Measurements from ENCODE around the gene TPD52L2. TPM values are rescaled to one million over a fixed set of nuclear protein-coding genes. Genes with fewer than 3 reads are reported as not detected.
A peak's percentile ranks its signal among the peaks of the same experiment; 100 is the strongest.
"Not testable (repeated sequence)": the region's sequence is repeated elsewhere in the genome, so short reads cannot be mapped to it uniquely, and the experiment has no call there.

The TPD52L2 gene
- total and polyA plus RNA-seq, 2 donors (not counting 1 experiment from before 2014, with no cell fraction given): 39.9 to 41.3 TPM

DNA sequence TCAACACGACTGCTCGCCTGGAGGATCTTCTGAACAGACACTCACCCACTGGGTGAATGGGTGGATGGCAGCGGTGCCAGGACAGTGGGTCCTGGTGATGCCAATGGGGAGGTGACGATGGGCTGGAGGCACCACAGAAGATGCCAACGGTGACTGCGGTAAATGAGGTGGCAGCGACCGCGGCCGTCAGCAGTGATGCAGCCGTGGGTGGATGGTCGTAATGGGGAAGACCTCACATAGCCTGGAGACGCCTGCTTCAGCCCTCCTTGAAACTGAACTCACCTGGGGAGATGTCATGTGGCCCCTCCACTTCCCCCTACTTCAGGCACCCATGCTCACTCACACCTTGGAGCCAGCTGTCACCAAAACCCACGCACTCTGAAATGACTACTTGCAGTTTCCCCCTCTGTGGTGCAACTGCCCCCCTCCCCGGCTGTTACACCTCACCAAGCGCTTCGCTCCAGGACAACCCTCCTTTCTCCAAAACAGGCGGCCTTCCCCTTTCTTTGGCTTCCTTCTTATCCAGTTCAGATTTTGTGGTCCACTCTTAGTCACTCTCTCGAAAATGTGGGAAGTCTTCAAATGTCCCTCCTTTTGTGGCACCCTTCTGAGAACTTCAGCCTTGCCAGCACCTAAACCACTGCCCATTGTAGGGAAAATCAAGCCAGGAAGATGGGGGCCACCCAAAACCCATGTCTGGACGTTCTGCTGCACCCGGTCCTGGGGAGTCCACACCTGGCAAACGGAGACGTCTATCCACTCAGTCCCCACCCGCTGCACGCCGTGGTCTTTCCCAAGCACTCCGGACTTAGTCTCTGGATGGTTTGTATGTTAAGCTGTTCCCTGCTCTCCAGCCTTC, 14.2 kb upstream of the TPD52L2 start:
- no peaks in the 10 kb centered on the region for H3K79me2 ChIP-seq (ENCODE audit: control insufficient read depth, insufficient read depth, low read length)
- H3K4me1 ChIP-seq (ENCODE audit: control insufficient read depth in 2 of 2, insufficient read depth in 2 of 2, low read length in 2 of 2): peaks cover 28 to 42% of the 10 kb centered on the region in 2 donors
- Mint-ChIP-seq H3K9me3 (ENCODE audit: insufficient read depth) (no peaks in the 10 kb centered on the region), H3K27me3 (peaks cover 18% of the 10 kb centered on the region), H3K4me1 (peaks cover 7% of the 10 kb centered on the region), H3K27ac (no peak overlapping the region), H3K4me3 (no peak overlapping the region)
- TF ChIP-seq, protein P1, sequence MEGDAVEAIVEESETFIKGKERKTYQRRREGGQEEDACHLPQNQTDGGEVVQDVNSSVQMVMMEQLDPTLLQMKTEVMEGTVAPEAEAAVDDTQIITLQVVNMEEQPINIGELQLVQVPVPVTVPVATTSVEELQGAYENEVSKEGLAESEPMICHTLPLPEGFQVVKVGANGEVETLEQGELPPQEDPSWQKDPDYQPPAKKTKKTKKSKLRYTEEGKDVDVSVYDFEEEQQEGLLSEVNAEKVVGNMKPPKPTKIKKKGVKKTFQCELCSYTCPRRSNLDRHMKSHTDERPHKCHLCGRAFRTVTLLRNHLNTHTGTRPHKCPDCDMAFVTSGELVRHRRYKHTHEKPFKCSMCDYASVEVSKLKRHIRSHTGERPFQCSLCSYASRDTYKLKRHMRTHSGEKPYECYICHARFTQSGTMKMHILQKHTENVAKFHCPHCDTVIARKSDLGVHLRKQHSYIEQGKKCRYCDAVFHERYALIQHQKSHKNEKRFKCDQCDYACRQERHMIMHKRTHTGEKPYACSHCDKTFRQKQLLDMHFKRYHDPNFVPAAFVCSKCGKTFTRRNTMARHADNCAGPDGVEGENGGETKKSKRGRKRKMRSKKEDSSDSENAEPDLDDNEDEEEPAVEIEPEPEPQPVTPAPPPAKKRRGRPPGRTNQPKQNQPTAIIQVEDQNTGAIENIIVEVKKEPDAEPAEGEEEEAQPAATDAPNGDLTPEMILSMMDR (IDR thresholded peaks at IDR 0.05): no peak
- no peak for TF ChIP-seq EZH2 (IDR thresholded peaks at IDR 0.05; ENCODE audit: borderline replicate concordance, insufficient read depth, low read depth, low read length, poor library complexity, severe bottlenecking)
- no peak overlapping the region for H3K9ac ChIP-seq (ENCODE audit: low read length)
- intact Hi-C loops (cut with micrococcal nuclease): no loop called here
- no peaks in the 10 kb centered on the region for H3K9me3 ChIP-seq (ENCODE audit: control extremely low read depth in 1 of 3, control insufficient read depth in 2 of 3, insufficient read depth in 1 of 3, low read length in 2 of 3)
- no peak overlapping the region for H3K4me2 ChIP-seq (replicated peaks; ENCODE audit: low read depth, low read length, poor library complexity, severe bottlenecking)
- peak; percentile 33 for ATAC-seq (ENCODE audit: low read depth)
- ChIA-PET POLR2A (interaction anchor here (0.7 kb wide), 1 partner anchor 163 kb away, joined by 4 read pairs; no protein-coding TSS in a partner anchor), CTCF (no interaction called here)
- H3K4me3 ChIP-seq (ENCODE audit: control extremely low read depth in 1 of 5, extremely low read depth in 1 of 5, insufficient read depth in 1 of 5, low read depth in 2 of 5, low read length in 4 of 5): no peak overlapping the region
- 42% methylated on average over 19 of the region's 27 CpGs for WGBS (ENCODE audit: insufficient coverage)
- no peak overlapping the region for H2AFZ ChIP-seq (ENCODE audit: insufficient read depth, low read depth, low read length, poor library complexity, severe bottlenecking)
- H4K20me1 ChIP-seq (ENCODE audit: control insufficient read depth, insufficient read depth, low read length, poor library complexity, severe bottlenecking): no peaks in the 10 kb centered on the region
- peak; percentile 70 for DNase-seq
- H3K27ac ChIP-seq (ENCODE audit: low read length in 2 of 2): no peak overlapping the region
- no peaks in the 10 kb centered on the region for H3K36me3 ChIP-seq (replicated peaks in 1 of 2; ENCODE audit: control extremely low read depth in 1 of 2, control insufficient read depth in 1 of 2, extremely low read depth in 1 of 2, insufficient read depth in 2 of 2, low read length in 1 of 2)
- peaks cover 0 to 59% (median 20%) of the 10 kb centered on the region in 4 experiments for H3K27me3 ChIP-seq (replicated peaks in 1 of 4; ENCODE audit: control extremely low read depth in 1 of 4, control insufficient read depth in 3 of 4, insufficient read depth in 4 of 4, low read length in 3 of 4)

DNA sequence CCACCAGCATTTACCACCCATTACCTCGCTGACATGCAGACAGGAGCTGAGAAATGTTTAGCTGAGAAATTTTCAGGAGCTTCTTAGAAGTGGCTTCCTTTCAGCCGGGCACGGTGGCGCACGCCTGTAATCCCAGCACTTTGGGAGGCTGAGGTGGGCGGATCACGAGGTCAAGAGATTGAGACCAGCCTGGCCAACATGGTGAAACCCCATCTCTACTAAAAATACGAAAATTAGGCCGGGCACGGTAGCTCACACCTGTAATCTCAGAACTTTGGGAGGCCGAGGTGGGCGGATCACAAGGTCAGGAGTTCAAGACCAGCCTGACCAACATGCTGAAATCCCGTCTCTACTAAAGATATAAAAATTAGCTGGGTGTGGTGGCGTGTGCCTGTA, 13.5 kb upstream of the TPD52L2 start:
- intact Hi-C loops (cut with micrococcal nuclease); H3K79me2 ChIP-seq (ENCODE audit: control insufficient read depth, insufficient read depth, low read length); DNase-seq; ATAC-seq (ENCODE audit: low read depth); H3K9ac ChIP-seq (ENCODE audit: low read length); H3K27ac ChIP-seq (ENCODE audit: low read length in 2 of 2); H3K36me3 ChIP-seq (replicated peaks in 1 of 2; ENCODE audit: control extremely low read depth in 1 of 2, control insufficient read depth in 1 of 2, extremely low read depth in 1 of 2, insufficient read depth in 2 of 2, low read length in 1 of 2); H3K27ac Mint-ChIP-seq; H3K9me3 Mint-ChIP-seq (ENCODE audit: insufficient read depth); H3K4me1 Mint-ChIP-seq; CTCF ChIA-PET; H2AFZ ChIP-seq (ENCODE audit: insufficient read depth, low read depth, low read length, poor library complexity, severe bottlenecking); H3K4me2 ChIP-seq (replicated peaks; ENCODE audit: low read depth, low read length, poor library complexity, severe bottlenecking); H4K20me1 ChIP-seq (ENCODE audit: control insufficient read depth, insufficient read depth, low read length, poor library complexity, severe bottlenecking); H3K4me3 ChIP-seq (ENCODE audit: control extremely low read depth in 1 of 5, extremely low read depth in 1 of 5, insufficient read depth in 1 of 5, low read depth in 2 of 5, low read length in 4 of 5); H3K9me3 ChIP-seq (ENCODE audit: control extremely low read depth in 1 of 3, control insufficient read depth in 2 of 3, insufficient read depth in 1 of 3, low read length in 2 of 3); H3K4me3 Mint-ChIP-seq: not testable (repeated sequence)
- 78% methylated on average over 9 of the region's 14 CpGs for WGBS (ENCODE audit: insufficient coverage)
- H3K27me3 Mint-ChIP-seq: peaks cover 15% of the 10 kb centered on the region
- H3K27me3 ChIP-seq (replicated peaks in 1 of 4; ENCODE audit: control extremely low read depth in 1 of 4, control insufficient read depth in 3 of 4, insufficient read depth in 4 of 4, low read length in 3 of 4): peaks cover 0 to 53% (median 17%) of the 10 kb centered on the region in 4 experiments
- POLR2A ChIA-PET: interaction anchor here (0.7 kb wide), 1 partner anchor 163 kb away, joined by 4 read pairs; no protein-coding TSS in a partner anchor
- peaks cover 23 to 36% of the 10 kb centered on the region in 2 donors for H3K4me1 ChIP-seq (ENCODE audit: control insufficient read depth in 2 of 2, insufficient read depth in 2 of 2, low read length in 2 of 2)

DNA sequence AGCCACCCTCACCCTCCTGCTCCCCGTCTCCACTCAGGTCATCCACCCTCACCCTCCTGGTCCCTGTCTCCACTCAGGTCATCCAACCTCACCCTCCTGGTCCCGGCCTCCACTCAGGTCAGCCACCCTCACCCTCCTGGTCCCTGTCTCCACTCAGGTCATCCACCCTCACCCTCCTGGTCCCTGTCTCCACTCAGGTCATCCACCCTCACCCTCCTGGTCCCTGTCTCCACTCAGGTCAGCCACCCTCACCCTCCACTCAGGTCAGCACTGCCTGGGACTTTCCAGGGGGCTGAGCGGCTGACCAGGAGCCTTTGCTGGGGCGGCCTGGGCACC, 11.4 kb upstream of the TPD52L2 start:
- H2AFZ ChIP-seq (ENCODE audit: insufficient read depth, low read depth, low read length, poor library complexity, severe bottlenecking); H3K4me3 Mint-ChIP-seq; H3K9me3 Mint-ChIP-seq (ENCODE audit: insufficient read depth); ATAC-seq (ENCODE audit: low read depth); H4K20me1 ChIP-seq (ENCODE audit: control insufficient read depth, insufficient read depth, low read length, poor library complexity, severe bottlenecking); H3K9ac ChIP-seq (ENCODE audit: low read length); DNase-seq; H3K27ac Mint-ChIP-seq; H3K4me3 ChIP-seq (ENCODE audit: control extremely low read depth in 1 of 5, extremely low read depth in 1 of 5, insufficient read depth in 1 of 5, low read depth in 2 of 5, low read length in 4 of 5); intact Hi-C loops (cut with micrococcal nuclease); H3K79me2 ChIP-seq (ENCODE audit: control insufficient read depth, insufficient read depth, low read length); H3K9me3 ChIP-seq (ENCODE audit: control extremely low read depth in 1 of 3, control insufficient read depth in 2 of 3, insufficient read depth in 1 of 3, low read length in 2 of 3); H3K4me2 ChIP-seq (replicated peaks; ENCODE audit: low read depth, low read length, poor library complexity, severe bottlenecking); H3K27ac ChIP-seq (ENCODE audit: low read length in 2 of 2); H3K36me3 ChIP-seq (replicated peaks in 1 of 2; ENCODE audit: control extremely low read depth in 1 of 2, control insufficient read depth in 1 of 2, extremely low read depth in 1 of 2, insufficient read depth in 2 of 2, low read length in 1 of 2): not testable (repeated sequence)
- Mint-ChIP-seq H3K4me1 (peaks cover 25% of the 10 kb centered on the region), H3K27me3 (peaks cover 15% of the 10 kb centered on the region)
- ChIA-PET CTCF (interaction anchor here (0.8 kb wide), 1 partner anchor 67 kb away, joined by 3 read pairs; no protein-coding TSS in a partner anchor), POLR2A (interaction anchor here (0.6 kb wide), 1 partner anchor 333 kb away, joined by 4 read pairs; no protein-coding TSS in a partner anchor)
- Histone ChIP-seq H3K4me1 (ENCODE audit: control insufficient read depth in 2 of 2, insufficient read depth in 2 of 2, low read length in 2 of 2) (peaks cover 22 to 42% of the 10 kb centered on the region in 2 donors), H3K27me3 (replicated peaks in 1 of 4; ENCODE audit: control extremely low read depth in 1 of 4, control insufficient read depth in 3 of 4, insufficient read depth in 4 of 4, low read length in 3 of 4) (peaks cover 0 to 31% (median 10%) of the 10 kb centered on the region in 4 experiments)
- 59% methylated on average over 4 of the region's 4 CpGs for WGBS (ENCODE audit: insufficient coverage)
